HepG2 (cell line): ENCODE measurements around the gene INPP1. TPM values are rescaled to one million over a fixed set of nuclear protein-coding genes. Genes with fewer than 3 reads are reported as not detected.

ENCODE experiments used
- ATF7 ChIP-seq, 2 experiments: fragments of 450-650 bp in 1 of 2; sonication (generic) in 1 of 2; formaldehyde crosslinking in 1 of 2; IDR thresholded peaks; 2 replicates each; pipeline versions ENCODE4 v1.4.0 to v1.6.1; 2016 to 2020; ENCODE audit warnings: antibody characterized with exemption in 1 of 2, mild to moderate bottlenecking in 1 of 2, missing genetic modification reagents in 1 of 2
- CSRNP1 ChIP-seq: sonication (generic); formaldehyde crosslinking; IDR thresholded peaks from 2 replicates; pipeline ENCODE4 v1.8.1; 2023; ENCODE audit warnings: mild to moderate bottlenecking, missing genetic modification reagents
- FOXP4 ChIP-seq: sonication (generic); formaldehyde crosslinking; IDR thresholded peaks from 2 replicates; pipeline ENCODE4 v1.4.0; 2020; ENCODE audit warnings: missing genetic modification reagents
- HMGA1 ChIP-seq: sonication (generic); formaldehyde crosslinking; conservative IDR thresholded peaks from 2 replicates; pipeline ENCODE4 v1.4.0; 2020; ENCODE audit warnings: missing genetic modification reagents
- JUND ChIP-seq: sonication (generic); formaldehyde crosslinking; IDR thresholded peaks from 2 replicates; pipeline ENCODE4 v1.8.0; 2022; ENCODE audit warnings: mild to moderate bottlenecking, missing genetic modification reagents
- MAF1 ChIP-seq: sonication (generic); formaldehyde crosslinking; IDR thresholded peaks from 2 replicates; pipeline ENCODE4 v1.5.0; 2020; ENCODE audit warnings: missing genetic modification reagents, borderline replicate concordance
- MED1 ChIP-seq: sonication (generic); formaldehyde crosslinking; IDR thresholded peaks from 2 replicates; pipeline ENCODE4 v1.4.0; 2020; ENCODE audit warnings: missing genetic modification reagents
- SAFB2 ChIP-seq: sonication (generic); formaldehyde crosslinking; IDR thresholded peaks from 2 replicates; pipeline ENCODE4 v1.5.1; 2020; ENCODE audit warnings: missing genetic modification reagents, low read depth, mild to moderate bottlenecking, borderline replicate concordance
- SNRNP70 ChIP-seq: fragments of 200-400 bp; formaldehyde crosslinking; IDR thresholded peaks from 2 replicates; pipeline ENCODE4 v1.6.1; 2017; ENCODE audit warnings: mild to moderate bottlenecking, low read depth, low read length, moderate library complexity
- TEAD3 ChIP-seq: optimal IDR thresholded peaks from 2 replicates; pipeline ENCODE3; 2016; ENCODE audit warnings: borderline replicate concordance
- ZBTB7A ChIP-seq: sonication (generic); formaldehyde crosslinking; IDR thresholded peaks from 2 replicates; pipeline ENCODE4 v1.8.0; 2022; ENCODE audit warnings: mild to moderate bottlenecking, missing genetic modification reagents
- ZFAT ChIP-seq: sonication (generic); formaldehyde crosslinking; conservative IDR thresholded peaks from 2 replicates; pipeline ENCODE4 v1.8.1; 2023; ENCODE audit warnings: missing genetic modification reagents, inconsistent platforms
- ZNF10 ChIP-seq: sonication (generic); formaldehyde crosslinking; IDR thresholded peaks from 2 replicates; pipeline ENCODE4 v1.4.0; 2020; ENCODE audit warnings: mild to moderate bottlenecking, low read depth, missing genetic modification reagents, borderline replicate concordance
- ZNF142 ChIP-seq: sonication (generic); formaldehyde crosslinking; IDR thresholded peaks from 2 replicates; pipeline ENCODE4 v1.4.0; 2020; ENCODE audit warnings: missing genetic modification reagents
- ZNF292 ChIP-seq: sonication (generic); formaldehyde crosslinking; IDR thresholded peaks from 2 replicates; pipeline ENCODE4 v1.8.1; 2022; ENCODE audit warnings: mild to moderate bottlenecking, low read depth, missing genetic modification reagents, borderline replicate concordance
- ZNF34 ChIP-seq: sonication (generic); formaldehyde crosslinking; IDR thresholded peaks from 2 replicates; pipeline ENCODE4 v1.4.0; 2020; ENCODE audit warnings: mild to moderate bottlenecking, missing genetic modification reagents, borderline replicate concordance
- ZNF615 ChIP-seq: sonication (generic); formaldehyde crosslinking; IDR thresholded peaks from 2 replicates; pipeline ENCODE4 v1.5.0; 2020; ENCODE audit warnings: mild to moderate bottlenecking, missing genetic modification reagents, borderline replicate concordance
- ZNF788 ChIP-seq: sonication (generic); formaldehyde crosslinking; IDR thresholded peaks from 2 replicates; pipeline ENCODE4 v1.5.0; 2020; ENCODE audit warnings: mild to moderate bottlenecking, missing genetic modification reagents, borderline replicate concordance
- polyA plus RNA-seq, 8 experiments: library from polyadenylated mRNA; depleted of rRNA in 3 of 8; stranded (reverse) in 7 of 8; unstranded in 1 of 8; fragments of >200 nt; fragmentation: Illumina TruSeq in 4 of 8; extraction: Trizol in 4 of 8; gene quantifications; 2 replicates each; pipeline versions ENCODE4 v1.2.1 to v1.2.3, GENCODE V29; 2011 to 2016; ENCODE audit warnings: low read depth in 4 of 8, missing spikeins in 1 of 8, mixed read lengths in 1 of 8; ENCODE audit not compliant: insufficient read depth in 1 of 8
- total RNA-seq, 5 experiments: library from RNA; depleted of rRNA; stranded (reverse); fragments of >200 nt; fragmentation: Illumina TruSeq; extraction: Trizol; gene quantifications; 2 replicates each; pipeline ENCODE4 v1.2.3, GENCODE V29; 2016; ENCODE audit warnings: low read depth in 1 of 5

INPP1 gene
- total and polyA plus RNA-seq, 2 of the 13 experiments (the other 11 are each of a cell fraction or from before 2014, with no cell fraction given): 10.0 to 13.3 TPM

- TF ChIP-seq ZNF10 (CRISPR knock-in tag) (no peak), MED1 (CRISPR knock-in tag) (peak; percentile 95), ZNF292 (no peak), ATF7 (IDR thresholded peaks at IDR 0.05) (no peak), ATF7 (CRISPR knock-in tag; IDR thresholded peaks at IDR 0.05) (no peak), ZNF615 (CRISPR knock-in tag) (no peak), SAFB2 (CRISPR knock-in tag) (no peak), ZNF788 (CRISPR knock-in tag) (no peak; the same call in 1 of the 2 replicates), MAF1 (CRISPR knock-in tag) (no peak), CSRNP1 (CRISPR knock-in tag) (no peak), ZBTB7A (CRISPR knock-in tag) (no peak), TEAD3 (CRISPR knock-in tag) (peak; percentile 88), FOXP4 (CRISPR knock-in tag) (peak; percentile 87), HMGA1 (no peak), ZNF34 (CRISPR knock-in tag) (no peak), JUND (CRISPR knock-in tag) (peak; percentile 97), SNRNP70 (no peak), ZFAT (no peak), ZNF142 (CRISPR knock-in tag) (no peak)
Observed at GRCh38 chr2:190334479-190335224, 8.7 kb upstream of the INPP1 start (continued).
